ENCODE results near the gene LCOR. TPM values are rescaled to one million over a fixed set of nuclear protein-coding genes. Genes with fewer than 3 reads are reported as not detected.

Gene LCOR
- total and polyA plus RNA-seq, 2 of the 13 experiments (the other 11 are each of a cell fraction or from before 2014, with no cell fraction given), result 12.4 to 23.7 TPM

GRCh38 chr10:96998329-96998888, 166.3 kb downstream of the LCOR start (continued):
- TF ChIP-seq ZNF451 (CRISPR knock-in tag; IDR thresholded peaks at IDR 0.05), result no peak
- TF ChIP-seq KLF13 (CRISPR knock-in tag; IDR thresholded peaks at IDR 0.05), result no peak
- TF ChIP-seq ZNF276 (CRISPR knock-in tag; IDR thresholded peaks at IDR 0.05; ENCODE audit: low read depth), result no peak
- TF ChIP-seq EP300 (IDR thresholded peaks at IDR 0.05; ENCODE audit: low read depth in 2 of 2, low read length in 2 of 2), result 0 out of 4 replicates have a peak, but pooled peaks of 1 of the 2 experiments have one; percentile 21
- 0 out of 2 replicates have a peak, but pooled peaks have one; percentile 17 for TF ChIP-seq EP300 (CRISPR knock-in tag; IDR thresholded peaks at IDR 0.05; ENCODE audit: borderline replicate concordance)
- TF ChIP-seq MAF1 (CRISPR knock-in tag; IDR thresholded peaks at IDR 0.05; ENCODE audit: borderline replicate concordance), result no peak
- no peak for TF ChIP-seq RELA (CRISPR knock-in tag; IDR thresholded peaks at IDR 0.05)
- no peak for TF ChIP-seq SNRNP70 (IDR thresholded peaks at IDR 0.05; ENCODE audit: low read depth, low read length)
- no peak for TF ChIP-seq POGK (CRISPR knock-in tag; conservative IDR thresholded peaks at IDR 0.05)
- TF ChIP-seq ZNF503 (CRISPR knock-in tag; IDR thresholded peaks at IDR 0.05), result no peak
- no peak for TF ChIP-seq ELK4 (CRISPR knock-in tag; IDR thresholded peaks at IDR 0.05; ENCODE audit: borderline replicate concordance)
- TF ChIP-seq MTF1 (CRISPR knock-in tag; IDR thresholded peaks at IDR 0.05), result no peak
- no peak for TF ChIP-seq TBP (CRISPR knock-in tag; IDR thresholded peaks at IDR 0.05)
- no peak for TF ChIP-seq FOXC1 (CRISPR knock-in tag; IDR thresholded peaks at IDR 0.05; ENCODE audit: borderline replicate concordance)
- TF ChIP-seq JARID2 (CRISPR knock-in tag; IDR thresholded peaks at IDR 0.05; ENCODE audit: insufficient replicate concordance), result no peak
- peak; percentile 49; the same call in 1 of the 2 replicates for TF ChIP-seq TBX3 (IDR thresholded peaks at IDR 0.05; ENCODE audit: borderline replicate concordance)
- TF ChIP-seq ZNF773 (CRISPR knock-in tag; IDR thresholded peaks at IDR 0.05; ENCODE audit: borderline replicate concordance), result no peak
- TF ChIP-seq SIN3B (IDR thresholded peaks at IDR 0.05; ENCODE audit: low read length), result no peak
